AG09309 (cell line): ENCODE data around the gene GLI3.
A peak's percentile ranks its signal among the peaks of the same experiment; 100 is the strongest.

ENCODE experiments used
- DNase-seq: peaks from one replicate; pipeline ENCODE4 v3.0.0-alpha.2; 2010; ENCODE audit warnings: low read depth
- H3K4me3 ChIP-seq: 2 replicates; pipeline ENCODE4 v1.5.1; 2011; ENCODE audit warnings: mild to moderate bottlenecking, low read depth, low read length, moderate library complexity; ENCODE audit not compliant: control insufficient read depth
- CTCF ChIP-seq: IDR thresholded peaks from 2 replicates; pipeline ENCODE4 v1.5.1; 2011; ENCODE audit warnings: mild to moderate bottlenecking, low read depth, low read length, inconsistent platforms; ENCODE audit not compliant: insufficient read depth, control insufficient read depth; ENCODE audit errors: missing control alignments

The GLI3 gene

GRCh38 chr7:42099470-42100155 is 137.4 kb downstream of the GLI3 start:
- TF ChIP-seq CTCF: no peak
- no peak for DNase-seq

GRCh38 chr7:42099066-42099465 is 137.9 kb downstream of the GLI3 start:
- H3K4me3 ChIP-seq: no peak overlapping the region
- DNase-seq: no peak
- no peak for TF ChIP-seq CTCF

More at GRCh38 chr7:42099470-42100155, 137.4 kb downstream of the GLI3 start:
- H3K4me3 ChIP-seq: no peak overlapping the region

GRCh38 chr7:42097752-42098151 is 139.3 kb downstream of the GLI3 start:
- no peak overlapping the region for H3K4me3 ChIP-seq
- TF ChIP-seq CTCF: peak; percentile 40
- peak; percentile 73 for DNase-seq

- peak; percentile 47 for DNase-seq
- no peak for TF ChIP-seq CTCF
These were observed 140.1 kb downstream of the GLI3 start for GRCh38 chr7:42096681-42097561.

GRCh38 chr7:42096268-42096667 is 140.7 kb downstream of the GLI3 start:
- TF ChIP-seq CTCF: no peak
- H3K4me3 ChIP-seq: no peak overlapping the region
- DNase-seq: no peak

More at GRCh38 chr7:42096681-42097561, 140.1 kb downstream of the GLI3 start:
- no peak overlapping the region for H3K4me3 ChIP-seq

GRCh38 chr7:42095791-42096190 is 141.2 kb downstream of the GLI3 start:
- no peak overlapping the region for H3K4me3 ChIP-seq
- no peak for TF ChIP-seq CTCF
- DNase-seq: no peak
